Subcutaneous adipose tissue (tissue), 4 donors: ENCODE measurements around the gene CNNM2. TPM values are rescaled to one million over a fixed set of nuclear protein-coding genes. Genes with fewer than 3 reads are reported as not detected.

Experiments
- total RNA-seq, 4 donors: library from RNA; depleted of rRNA; stranded (reverse); fragments of >200 nt; gene quantifications; one replicate each; pipeline ENCODE4 v1.1.0, GENCODE V29; 2016
- TF ChIP-seq, protein P1 (sequence below): fragments of 450-650 bp; IDR thresholded peaks from one replicate; pipeline ENCODE4 v1.5.1; 2016; ENCODE audit warnings: low read depth, mild to moderate bottlenecking, control low read depth, antibody characterized with exemption, moderate library complexity

Gene CNNM2
- total RNA-seq, 4 donors from 2014 or later, result 3.3 to 9.6 (median 5.1) TPM

DNA sequence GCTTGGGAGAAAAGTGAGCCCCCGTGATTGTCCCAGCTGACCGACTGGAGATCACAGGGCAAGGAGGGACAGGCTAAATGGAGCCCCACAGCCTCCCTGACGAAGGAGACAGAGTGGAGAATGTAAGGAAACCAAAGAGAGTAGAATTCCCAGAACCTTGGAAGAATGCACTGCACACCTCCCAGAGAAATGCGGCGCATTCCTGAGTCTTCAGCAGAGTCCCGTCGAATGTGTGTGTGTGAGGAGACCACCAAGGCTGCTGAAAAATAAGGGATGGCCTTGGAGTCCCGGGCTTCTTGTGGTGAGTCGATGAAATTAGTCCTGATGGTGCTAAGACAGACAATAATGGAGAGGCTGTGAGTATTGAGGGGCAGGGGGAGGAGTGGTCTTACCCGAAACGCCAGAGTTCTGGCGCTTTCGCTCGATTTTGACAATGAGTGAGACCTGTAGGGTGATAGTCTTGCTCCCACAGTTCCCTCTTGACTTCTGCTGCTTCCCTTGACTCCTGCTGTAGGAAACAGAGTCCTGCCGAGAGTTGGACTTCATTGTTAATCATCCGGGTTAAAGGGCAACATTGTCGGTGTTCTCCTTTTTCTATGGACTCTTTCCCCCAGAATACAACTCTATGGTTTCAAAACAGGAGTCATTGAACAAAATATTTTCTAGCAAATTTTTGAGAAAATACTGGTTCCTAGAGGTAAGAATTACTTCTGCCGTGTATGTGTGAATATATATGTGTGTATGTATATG is 103.2 kb downstream of the CNNM2 start:
- TF ChIP-seq, protein P1, sequence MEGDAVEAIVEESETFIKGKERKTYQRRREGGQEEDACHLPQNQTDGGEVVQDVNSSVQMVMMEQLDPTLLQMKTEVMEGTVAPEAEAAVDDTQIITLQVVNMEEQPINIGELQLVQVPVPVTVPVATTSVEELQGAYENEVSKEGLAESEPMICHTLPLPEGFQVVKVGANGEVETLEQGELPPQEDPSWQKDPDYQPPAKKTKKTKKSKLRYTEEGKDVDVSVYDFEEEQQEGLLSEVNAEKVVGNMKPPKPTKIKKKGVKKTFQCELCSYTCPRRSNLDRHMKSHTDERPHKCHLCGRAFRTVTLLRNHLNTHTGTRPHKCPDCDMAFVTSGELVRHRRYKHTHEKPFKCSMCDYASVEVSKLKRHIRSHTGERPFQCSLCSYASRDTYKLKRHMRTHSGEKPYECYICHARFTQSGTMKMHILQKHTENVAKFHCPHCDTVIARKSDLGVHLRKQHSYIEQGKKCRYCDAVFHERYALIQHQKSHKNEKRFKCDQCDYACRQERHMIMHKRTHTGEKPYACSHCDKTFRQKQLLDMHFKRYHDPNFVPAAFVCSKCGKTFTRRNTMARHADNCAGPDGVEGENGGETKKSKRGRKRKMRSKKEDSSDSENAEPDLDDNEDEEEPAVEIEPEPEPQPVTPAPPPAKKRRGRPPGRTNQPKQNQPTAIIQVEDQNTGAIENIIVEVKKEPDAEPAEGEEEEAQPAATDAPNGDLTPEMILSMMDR, result no peak

DNA sequence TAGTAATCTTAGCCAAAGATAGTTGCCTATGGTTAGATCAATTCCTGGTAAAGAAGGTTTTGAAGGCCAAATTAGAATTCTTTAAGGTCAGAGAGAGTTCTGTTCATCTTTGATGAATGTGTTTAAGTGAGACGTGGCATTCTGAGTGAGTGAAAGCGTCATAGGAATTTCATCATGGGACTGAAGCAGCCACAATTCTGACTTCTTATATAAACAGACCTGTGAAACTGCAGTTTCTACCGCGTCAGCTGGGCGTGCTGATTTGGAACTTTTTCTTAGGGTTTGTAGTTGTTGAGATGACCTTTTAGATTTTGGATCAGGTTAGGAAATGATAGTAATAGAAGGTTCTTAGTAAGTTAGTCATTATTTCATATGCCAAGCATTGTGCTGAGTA is 103.8 kb downstream of the CNNM2 start:
- TF ChIP-seq, protein P1, result no peak

DNA sequence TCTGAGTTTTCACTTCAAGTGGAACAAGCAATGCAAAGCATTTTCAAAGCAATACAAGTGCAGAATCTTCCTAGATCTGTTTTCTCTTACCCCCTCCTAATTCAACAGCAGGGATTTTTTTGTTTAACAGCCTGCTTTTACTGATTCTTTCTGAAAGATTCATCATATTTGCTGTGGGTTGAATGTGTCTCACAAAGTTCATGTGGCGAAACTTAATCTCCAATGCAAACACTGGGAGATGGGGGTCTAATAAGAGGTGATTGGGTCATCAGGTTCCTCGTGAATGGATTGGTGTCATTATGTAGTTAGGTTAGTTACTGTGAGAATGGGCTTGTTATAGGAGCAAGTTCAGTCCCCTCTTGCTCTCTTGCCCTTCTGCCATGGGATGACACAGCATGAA is 107.6 kb downstream of the CNNM2 start:
- TF ChIP-seq, protein P1, result no peak

GRCh38 chr10:103038570-103038969 is 120.5 kb downstream of the CNNM2 start:
- TF ChIP-seq, protein P1, result no peak

- TF ChIP-seq, protein P1, result no peak
Measured at GRCh38 chr10:103040418-103040817, 122.3 kb downstream of the CNNM2 start.

GRCh38 chr10:103041391-103041790 is 123.3 kb downstream of the CNNM2 start:
- TF ChIP-seq, protein P1, result no peak

DNA sequence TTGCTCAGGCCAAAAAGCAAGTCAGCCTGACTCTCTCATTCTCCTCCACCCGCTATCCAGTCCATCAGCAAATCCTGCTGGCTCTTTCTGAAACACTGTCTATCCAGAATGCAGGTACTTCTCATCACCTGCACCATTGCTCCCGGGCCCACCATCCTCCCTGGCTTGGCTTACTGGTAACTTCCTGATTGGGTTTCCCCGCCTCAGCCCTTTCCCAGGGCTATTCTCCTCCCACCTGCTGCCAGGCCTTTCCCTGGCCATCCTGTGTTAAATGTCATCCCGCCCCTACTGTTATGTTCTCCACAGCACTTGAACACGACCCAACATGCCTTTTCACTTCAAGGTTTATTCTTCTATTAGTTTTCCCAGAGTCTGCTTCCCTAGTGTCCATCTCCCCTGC is 124.0 kb downstream of the CNNM2 start:
- TF ChIP-seq, protein P1, result no peak
